ENCODE measurements around the gene CELA3B. TPM values are rescaled to one million over a fixed set of nuclear protein-coding genes. Genes with fewer than 3 reads are reported as not detected.
"Not testable (repeated sequence)": the region's sequence is repeated elsewhere in the genome, so short reads cannot be mapped to it uniquely, and the experiment has no call there.

Gene CELA3B
- total RNA-seq = not detected

- WGBS, 2 donors = 76 to 92% methylated on average over 8 to 9 of the region's 9 CpGs
- intact Hi-C loops (cut with DNase I); H3K27me3 ChIP-seq; H3K9me3 ChIP-seq; H3K4me3 ChIP-seq (replicated peaks in 1 of 3); H3K4me1 ChIP-seq; H3K27ac ChIP-seq; DNase-seq; H3K36me3 ChIP-seq: not testable (repeated sequence)
These were observed at the start of gene CELA3B for GRCh38 chr1:21976703-21977239. TSS of gene CELA3B (plus strand) at chr1:21977022. CDS start at chr1:21977040, 18 bp downstream.

GRCh38 chr1:21927533-21928237, 49.1 kb upstream of the CELA3B start:
- TF ChIP-seq CTCF (IDR thresholded peaks at IDR 0.05) (no peak), POLR2A (IDR thresholded peaks at IDR 0.05) (no peak)
- DNase-seq = no peak
- no peak overlapping the region for H3K4me3 ChIP-seq (replicated peaks in 1 of 3)
- H3K27me3 ChIP-seq = no peaks in the 10 kb centered on the region
- peaks cover 74 to 90% of the 10 kb centered on the region in 2 donors for H3K4me1 ChIP-seq
- no peaks in the 10 kb centered on the region for H3K36me3 ChIP-seq
- intact Hi-C loops (cut with DNase I) = no loop called here
- WGBS, 2 donors = 58 to 85% methylated on average over 4 to 11 of the region's 12 CpGs
- no peaks in the 10 kb centered on the region for H3K9me3 ChIP-seq
- H3K27ac ChIP-seq = peak overlapping the region; percentile 6 to 95 (median 83)

GRCh38 chr1:21930080-21930571, 46.7 kb upstream of the CELA3B start:
- TF ChIP-seq POLR2A (IDR thresholded peaks at IDR 0.05) = no peak
- TF ChIP-seq CTCF (IDR thresholded peaks at IDR 0.05) = no peak
- no peak for DNase-seq
- no peak overlapping the region for H3K4me3 ChIP-seq (replicated peaks in 1 of 3)
- H3K27ac ChIP-seq = peak overlapping the region in 2 of 3 donors; percentile 95 to 98
- intact Hi-C loops (cut with DNase I) = no loop called here
- no peaks in the 10 kb centered on the region for H3K36me3 ChIP-seq
- WGBS, 2 donors = 72 to 81% methylated on average over 8 of the region's 8 CpGs
- H3K27me3 ChIP-seq = no peaks in the 10 kb centered on the region
- H3K4me1 ChIP-seq = peaks cover 78 to 88% of the 10 kb centered on the region in 2 donors
- no peaks in the 10 kb centered on the region for H3K9me3 ChIP-seq

GRCh38 chr1:21930629-21931170, 46.1 kb upstream of the CELA3B start:
- H3K27ac ChIP-seq = peak overlapping the region; percentile 84 to 98 (median 95)
- 86 to 88% methylated on average over 6 of the region's 6 CpGs for WGBS, 2 donors
- H3K4me1 ChIP-seq = peaks cover 78 to 88% of the 10 kb centered on the region in 2 donors
- no peak for TF ChIP-seq POLR2A (IDR thresholded peaks at IDR 0.05)
- no peak for TF ChIP-seq CTCF (IDR thresholded peaks at IDR 0.05)
- intact Hi-C loops (cut with DNase I) = no loop called here
- no peaks in the 10 kb centered on the region for H3K36me3 ChIP-seq
- no peaks in the 10 kb centered on the region for H3K27me3 ChIP-seq
- no peak overlapping the region for H3K4me3 ChIP-seq (replicated peaks in 1 of 3)
- no peaks in the 10 kb centered on the region for H3K9me3 ChIP-seq
- no peak for DNase-seq

GRCh38 chr1:21931171-21932093, 45.4 kb upstream of the CELA3B start:
- peak overlapping the region; percentile 84 to 98 (median 95) for H3K27ac ChIP-seq
- no peaks in the 10 kb centered on the region for H3K27me3 ChIP-seq
- peak; percentile 77 to 86 for DNase-seq
- no peaks in the 10 kb centered on the region for H3K9me3 ChIP-seq
- H3K4me1 ChIP-seq = peaks cover 77 to 88% of the 10 kb centered on the region in 2 donors
- 30 to 42% methylated on average over 3 to 15 of the region's 16 CpGs for WGBS, 2 donors
- intact Hi-C loops (cut with DNase I) = no loop called here
- no peaks in the 10 kb centered on the region for H3K36me3 ChIP-seq
- H3K4me3 ChIP-seq (replicated peaks in 1 of 3) = no peak overlapping the region
- TF ChIP-seq POLR2A (IDR thresholded peaks at IDR 0.05) (peak in 1 of 2 donors; percentile 61), CTCF (IDR thresholded peaks at IDR 0.05) (no peak)

Measured in thyroid gland (tissue), 4 donors.